Transverse colon (tissue), 4 donors: ENCODE results near the gene SMARCD2. TPM values are rescaled to one million over a fixed set of nuclear protein-coding genes. Genes with fewer than 3 reads are reported as not detected.

ENCODE experiments used
- DNase-seq: peaks from one replicate; pipeline ENCODE4 v3.0.0-alpha.2; 2019
- H3K27ac ChIP-seq, 4 donors: fragments of 200-600 bp; sonication (generic); 2 replicates each; pipeline ENCODE4 v1.5.1; 2016 to 2018; ENCODE audit warnings: inconsistent platforms in 4 of 4
- H3K27me3 ChIP-seq: fragments of 200-600 bp; sonication (generic); 2 replicates; pipeline ENCODE4 v1.5.1; 2017; ENCODE audit warnings: inconsistent platforms
- H3K36me3 ChIP-seq, 4 donors: fragments of 200-600 bp; sonication (generic); 2 replicates each; pipeline ENCODE4 v1.5.1; 2017 to 2019; ENCODE audit warnings: inconsistent platforms in 4 of 4
- H3K4me1 ChIP-seq, 4 donors: fragments of 200-600 bp; sonication (generic); 2 replicates each; pipeline ENCODE4 v1.5.1; 2017 to 2020; ENCODE audit warnings: inconsistent platforms in 4 of 4
- H3K4me3 ChIP-seq, 4 donors: fragments of 200-600 bp; sonication (generic); 1 replicate in 1 of 4; 2 replicates in 3 of 4; pipeline versions ENCODE4 v1.5.1 to v1.6.1; 2017 to 2019; ENCODE audit warnings: inconsistent platforms in 4 of 4
- H3K9me3 ChIP-seq, 2 donors: fragments of 200-600 bp; sonication (generic); 2 replicates each; pipeline ENCODE4 v1.5.1; 2017 to 2019; ENCODE audit warnings: inconsistent platforms in 2 of 2
- EP300 ChIP-seq: sonication (generic); formaldehyde crosslinking; IDR thresholded peaks from one replicate; pipeline ENCODE4 v1.6.1; 2017; ENCODE audit warnings: antibody characterized with exemption, low read depth
- POLR2A ChIP-seq: fragments of 450-650 bp; IDR thresholded peaks from one replicate; pipeline ENCODE4 v1.6.1; 2016; ENCODE audit warnings: antibody characterized with exemption, mild to moderate bottlenecking, moderate library complexity
- POLR2AphosphoS5 ChIP-seq, 3 donors: sonication (generic); formaldehyde crosslinking; IDR thresholded peaks; one replicate each; pipeline ENCODE4 v1.6.1; 2016; ENCODE audit warnings: antibody characterized with exemption in 3 of 3
- WGBS, 2 donors: methylation state at CpG; one replicate each; pipeline ENCODE4 v1.1.5; 2018; ENCODE audit warnings: low coverage in 1 of 2; 5-methylcytosine and 5-hydroxymethylcytosine counted together
- in situ Hi-C, 4 donors: fragments of 200-750 bp; cut with MboI; loops; one replicate each; pipeline versions ENCODE4 v1.15.0 to v1.15.1; 2017; ENCODE audit warnings: low sequenced_read_pairs in 3 of 4, low pct_ligation_motif_present in 1 of 4, low pct_unique_long_range_greater_than_20kb in 1 of 4
- intact Hi-C: fragments of 100-400 bp; cut with DNase I; formaldehyde crosslinking; loops from one replicate; pipeline ENCODE4 v1.15.1; 2023; ENCODE audit warnings: low total_unique reads
- total RNA-seq, 4 donors: library from RNA; depleted of rRNA; stranded (reverse); fragments of >200 nt; gene quantifications; one replicate each; pipeline ENCODE4 v1.1.0, GENCODE V29; 2016
- TF ChIP-seq, protein P1 (sequence below), 5 experiments: fragments of 200-600 bp in 3 of 5; fragments of 450-650 bp in 2 of 5; sonication (generic) in 3 of 5; IDR thresholded peaks; 1 replicate in 2 of 5; 2 replicates in 3 of 5; pipeline ENCODE4 v1.5.1; 2016 to 2017; ENCODE audit warnings: antibody characterized with exemption in 5 of 5, inconsistent platforms in 3 of 5, mild to moderate bottlenecking in 2 of 5, moderate library complexity in 1 of 5

The SMARCD2 gene
- total RNA-seq, 4 donors from 2014 or later: 99.0 to 130 (median 109) TPM

- intact Hi-C loops: no loop called here
- in situ Hi-C loops: no loop called here
- 94% methylated on average over 6 to 9 of the region's 9 CpGs for WGBS, 2 donors
- no peak for TF ChIP-seq POLR2A
- no peak for TF ChIP-seq POLR2AphosphoS5 (IDR thresholded peaks at IDR 0.05)
- TF ChIP-seq, protein P1, sequence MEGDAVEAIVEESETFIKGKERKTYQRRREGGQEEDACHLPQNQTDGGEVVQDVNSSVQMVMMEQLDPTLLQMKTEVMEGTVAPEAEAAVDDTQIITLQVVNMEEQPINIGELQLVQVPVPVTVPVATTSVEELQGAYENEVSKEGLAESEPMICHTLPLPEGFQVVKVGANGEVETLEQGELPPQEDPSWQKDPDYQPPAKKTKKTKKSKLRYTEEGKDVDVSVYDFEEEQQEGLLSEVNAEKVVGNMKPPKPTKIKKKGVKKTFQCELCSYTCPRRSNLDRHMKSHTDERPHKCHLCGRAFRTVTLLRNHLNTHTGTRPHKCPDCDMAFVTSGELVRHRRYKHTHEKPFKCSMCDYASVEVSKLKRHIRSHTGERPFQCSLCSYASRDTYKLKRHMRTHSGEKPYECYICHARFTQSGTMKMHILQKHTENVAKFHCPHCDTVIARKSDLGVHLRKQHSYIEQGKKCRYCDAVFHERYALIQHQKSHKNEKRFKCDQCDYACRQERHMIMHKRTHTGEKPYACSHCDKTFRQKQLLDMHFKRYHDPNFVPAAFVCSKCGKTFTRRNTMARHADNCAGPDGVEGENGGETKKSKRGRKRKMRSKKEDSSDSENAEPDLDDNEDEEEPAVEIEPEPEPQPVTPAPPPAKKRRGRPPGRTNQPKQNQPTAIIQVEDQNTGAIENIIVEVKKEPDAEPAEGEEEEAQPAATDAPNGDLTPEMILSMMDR (IDR thresholded peaks at IDR 0.05): no peak
- no peak for TF ChIP-seq EP300
- Histone ChIP-seq H3K4me1 (peaks cover 14 to 26% (median 22%) of the 10 kb centered on the region in 4 donors), H3K36me3 (peaks cover 0 to 54% (median 26%) of the 10 kb centered on the region in 4 donors), H3K4me3 (no peak overlapping the region), H3K27me3 (no peaks in the 10 kb centered on the region), H3K27ac (no peak overlapping the region), H3K9me3 (no peaks in the 10 kb centered on the region)
- DNase-seq: no peak
These were observed 18.1 kb downstream of the SMARCD2 start for GRCh38 chr17:63824362-63824761.

- Histone ChIP-seq H3K4me1 (peaks cover 14 to 20% (median 19%) of the 10 kb centered on the region in 4 donors), H3K27ac (no peak overlapping the region), H3K36me3 (peaks cover 0 to 54% (median 25%) of the 10 kb centered on the region in 4 donors), H3K9me3 (no peaks in the 10 kb centered on the region), H3K4me3 (no peak overlapping the region), H3K27me3 (no peaks in the 10 kb centered on the region)
- no peak for DNase-seq
- TF ChIP-seq POLR2A (no peak), EP300 (no peak), POLR2AphosphoS5 (IDR thresholded peaks at IDR 0.05) (no peak)
- TF ChIP-seq, protein P1 (IDR thresholded peaks at IDR 0.05): no peak
- intact Hi-C loops: no loop called here
- in situ Hi-C loops: no loop called here
- WGBS, 2 donors: 93 to 94% methylated on average over 13 of the region's 13 CpGs
These were observed 18.7 kb downstream of the SMARCD2 start for GRCh38 chr17:63823659-63824331.

GRCh38 chr17:63822537-63822936, 19.9 kb downstream of the SMARCD2 start:
- intact Hi-C loops (no loop called here), in situ Hi-C loops (no loop called here)
- Histone ChIP-seq H3K36me3 (peaks cover 0 to 67% (median 32%) of the 10 kb centered on the region in 4 donors), H3K4me1 (peaks cover 6 to 10% (median 8%) of the 10 kb centered on the region in 4 donors), H3K9me3 (no peaks in the 10 kb centered on the region), H3K27ac (no peak overlapping the region), H3K4me3 (no peak overlapping the region), H3K27me3 (no peaks in the 10 kb centered on the region)
- TF ChIP-seq POLR2AphosphoS5 (IDR thresholded peaks at IDR 0.05) (no peak), POLR2A (no peak), EP300 (no peak)
- TF ChIP-seq, protein P1 (IDR thresholded peaks at IDR 0.05): no peak
- DNase-seq: no peak

DNA sequence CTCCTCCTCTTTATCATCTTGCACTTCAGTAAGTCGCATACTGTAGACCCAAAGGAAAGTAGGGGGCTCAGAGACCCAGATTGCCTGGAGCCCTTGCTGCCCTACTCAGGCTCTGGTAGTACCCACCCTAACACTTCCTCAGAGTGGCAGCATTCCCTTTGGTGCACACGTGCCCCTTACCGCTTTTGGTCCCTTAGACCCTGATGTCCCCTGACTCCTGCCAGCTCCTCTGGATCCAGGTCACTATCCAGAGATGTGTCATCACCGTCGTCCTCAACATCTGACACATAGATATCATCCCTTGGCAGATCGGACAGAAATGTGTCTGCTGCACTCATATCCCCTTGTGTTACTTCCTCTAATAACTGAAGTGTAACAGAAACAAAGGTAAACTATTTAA, 20.7 kb downstream of the SMARCD2 start:
- H3K27ac ChIP-seq: no peak overlapping the region
- intact Hi-C loops: no loop called here
- in situ Hi-C loops: no loop called here
- 74 to 100% methylated on average over 1 to 6 of the region's 6 CpGs for WGBS, 2 donors
- no peak for TF ChIP-seq POLR2A
- no peak for TF ChIP-seq EP300
- TF ChIP-seq, protein P1 (IDR thresholded peaks at IDR 0.05): no peak
- TF ChIP-seq POLR2AphosphoS5 (IDR thresholded peaks at IDR 0.05): no peak
- H3K4me3 ChIP-seq: no peak overlapping the region
- H3K4me1 ChIP-seq: peaks cover 6 to 10% (median 8%) of the 10 kb centered on the region in 4 donors
- no peak for DNase-seq
- H3K27me3 ChIP-seq: no peaks in the 10 kb centered on the region
- H3K36me3 ChIP-seq: peaks cover 0 to 73% (median 35%) of the 10 kb centered on the region in 4 donors
- no peaks in the 10 kb centered on the region for H3K9me3 ChIP-seq
